Trophoblast cell (in vitro differentiated cells and primary cell): ENCODE measurements around the gene ATAT1.
A peak's percentile ranks its signal among the peaks of the same experiment; 100 is the strongest.
"Not testable (repeated sequence)": the region's sequence is repeated elsewhere in the genome, so short reads cannot be mapped to it uniquely, and the experiment has no call there.

Experiments
- DNase-seq, 2 donors: peaks; one replicate each; pipeline ENCODE4 v3.0.0-alpha.2; 2016
- H2AFZ ChIP-seq: 2 replicates; pipeline ENCODE4 v1.6.1; 2013; ENCODE audit warnings: low read length, moderate library complexity, mild to moderate bottlenecking; ENCODE audit not compliant: insufficient read depth, poor library complexity
- H2AK5ac ChIP-seq: 2 replicates; pipeline ENCODE4 v1.6.1; 2013; ENCODE audit warnings: mild to moderate bottlenecking, low read length
- H2BK120ac ChIP-seq: 2 replicates; pipeline ENCODE4 v1.6.1; 2013; ENCODE audit warnings: low read length, mild to moderate bottlenecking, moderate library complexity; ENCODE audit not compliant: insufficient read depth, poor library complexity
- H2BK12ac ChIP-seq: 2 replicates; pipeline ENCODE4 v1.6.1; 2013; ENCODE audit warnings: mild to moderate bottlenecking, low read length, moderate library complexity
- H2BK5ac ChIP-seq: 2 replicates; pipeline ENCODE4 v1.6.1; 2013; ENCODE audit warnings: low read length, low read depth, moderate library complexity, mild to moderate bottlenecking; ENCODE audit not compliant: poor library complexity
- H3K14ac ChIP-seq: 2 replicates; pipeline ENCODE4 v1.6.1; 2013; ENCODE audit warnings: mild to moderate bottlenecking, low read length
- H3K18ac ChIP-seq: 2 replicates; pipeline ENCODE4 v1.6.1; 2013; ENCODE audit warnings: mild to moderate bottlenecking, low read length
- H3K23ac ChIP-seq: 2 replicates; pipeline ENCODE4 v1.6.1; 2013; ENCODE audit warnings: low read length
- H3K27ac ChIP-seq: 2 replicates; pipeline ENCODE4 v1.5.1; 2013; ENCODE audit warnings: low read depth, mild to moderate bottlenecking, inconsistent platforms, low read length, moderate library complexity
- H3K27me3 ChIP-seq: 2 replicates; pipeline ENCODE4 v1.6.1; 2013; ENCODE audit warnings: inconsistent platforms, mild to moderate bottlenecking, low read length, moderate library complexity; ENCODE audit not compliant: insufficient read depth
- H3K36me3 ChIP-seq, 2 experiments: 1 replicate in 1 of 2; 2 replicates in 1 of 2; pipeline ENCODE4 v1.6.1; 2013; ENCODE audit warnings: low read length in 2 of 2, mild to moderate bottlenecking in 2 of 2, moderate library complexity in 1 of 2; ENCODE audit not compliant: insufficient read depth in 2 of 2, control insufficient read depth in 1 of 2
- H3K4ac ChIP-seq: 2 replicates; pipeline ENCODE4 v1.6.1; 2013; ENCODE audit warnings: low read depth, mild to moderate bottlenecking, low read length, moderate library complexity
- H3K4me1 ChIP-seq, 2 experiments: 1 replicate in 1 of 2; 2 replicates in 1 of 2; pipeline ENCODE4 v1.6.1; 2013; ENCODE audit warnings: low read length in 2 of 2, mild to moderate bottlenecking in 2 of 2, moderate library complexity in 1 of 2; ENCODE audit not compliant: insufficient read depth in 2 of 2, control insufficient read depth in 1 of 2
- H3K4me2 ChIP-seq: 2 replicates; pipeline ENCODE4 v1.6.1; 2013; ENCODE audit warnings: inconsistent platforms, mild to moderate bottlenecking, low read length, moderate library complexity
- H3K4me3 ChIP-seq: 2 replicates; pipeline ENCODE4 v1.5.1; 2013; ENCODE audit warnings: mild to moderate bottlenecking, low read depth, low read length, inconsistent platforms
- H3K79me1 ChIP-seq: one replicate; pipeline ENCODE4 v1.6.1; 2013; ENCODE audit warnings: low read length
- H3K79me2 ChIP-seq: 2 replicates; pipeline ENCODE4 v1.6.1; 2013; ENCODE audit warnings: low read length, mild to moderate bottlenecking; ENCODE audit not compliant: control insufficient read depth, insufficient read depth, poor library complexity
- H3K9ac ChIP-seq: 2 replicates; pipeline ENCODE4 v1.6.1; 2013; ENCODE audit warnings: mild to moderate bottlenecking, low read length
- H3K9me3 ChIP-seq: 2 replicates; pipeline ENCODE4 v1.6.1; 2013; ENCODE audit warnings: low read depth, mild to moderate bottlenecking, control low read depth, inconsistent platforms, low read length; ENCODE audit not compliant: insufficient read depth
- H4K12ac ChIP-seq: 2 replicates; pipeline ENCODE4 v1.6.1; 2013; ENCODE audit warnings: low read depth, mild to moderate bottlenecking, low read length, moderate library complexity
- H4K8ac ChIP-seq: 2 replicates; pipeline ENCODE4 v1.6.1; 2013; ENCODE audit warnings: low read depth, mild to moderate bottlenecking, low read length, moderate library complexity
- H4K91ac ChIP-seq: one replicate; pipeline ENCODE4 v1.6.1; 2013; ENCODE audit warnings: low read depth, mild to moderate bottlenecking, low read length, moderate library complexity
- WGBS: extraction: QIAGEN DNeasy Blood & Tissue Kit; methylation state at CpG from one replicate; pipeline ENCODE4 v1.1.7; 2013; ENCODE audit warnings: missing lambda C conversion rate; ENCODE audit not compliant: insufficient read length, insufficient coverage; ENCODE audit errors: extremely low coverage; 5-methylcytosine and 5-hydroxymethylcytosine counted together

Gene ATAT1

GRCh38 chr6:30590509-30590908 lies 36.2 kb upstream of the ATAT1 start:
- H3K79me2 ChIP-seq, result peaks cover 1% of the 10 kb centered on the region
- no peak overlapping the region for H3K9ac ChIP-seq
- H3K27ac ChIP-seq, result peak overlapping the region; percentile 89
- peak overlapping the region; percentile 28 for H2BK120ac ChIP-seq
- peak overlapping the region; percentile 75 for H2BK5ac ChIP-seq
- H2AFZ ChIP-seq, result no peak overlapping the region
- H4K12ac ChIP-seq, result no peak overlapping the region
- peaks cover 10% of the 10 kb centered on the region for H3K79me1 ChIP-seq
- peak overlapping the region; percentile 71 for H3K14ac ChIP-seq
- H4K8ac ChIP-seq, result peak overlapping the region; percentile 43
- peaks cover 19% of the 10 kb centered on the region in 2 experiments for H3K4me1 ChIP-seq
- no CpG with 5 or more reads among the region's 8 CpGs for WGBS
- H3K4me2 ChIP-seq, result peak overlapping the region; percentile 8
- DNase-seq, result no peak
- no peak overlapping the region for H3K4ac ChIP-seq
- H3K36me3 ChIP-seq, result peaks cover 53 to 64% of the 10 kb centered on the region in 2 experiments
- H2AK5ac ChIP-seq, result peak overlapping the region; percentile 6
- H3K9me3 ChIP-seq, result no peaks in the 10 kb centered on the region
- peak overlapping the region; percentile 27 for H3K18ac ChIP-seq
- H2BK12ac ChIP-seq, result peak overlapping the region; percentile 21
- no peak overlapping the region for H3K4me3 ChIP-seq
- H4K91ac ChIP-seq, result peak overlapping the region; percentile 78
- no peak overlapping the region for H3K23ac ChIP-seq
- no peaks in the 10 kb centered on the region for H3K27me3 ChIP-seq

DNA sequence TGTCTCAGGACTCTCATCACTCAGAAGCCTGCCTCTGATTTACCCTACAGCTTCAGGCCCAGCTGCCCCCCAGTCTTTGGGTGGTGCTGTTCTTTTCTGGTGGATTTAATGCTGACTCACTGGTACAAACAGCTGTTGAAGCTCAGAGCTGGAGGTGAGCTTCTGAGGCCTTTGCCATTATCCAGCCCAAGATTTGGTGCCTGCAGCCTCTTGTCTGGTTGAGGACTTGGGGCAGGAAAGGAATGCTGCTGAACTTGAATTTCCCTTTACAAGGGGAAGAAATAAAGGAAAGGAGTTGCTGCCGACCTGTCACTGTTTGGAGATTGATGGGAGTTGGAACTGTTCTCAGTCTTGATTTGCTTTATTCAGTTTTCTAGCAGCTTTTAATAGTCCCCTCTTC lies 35.7 kb upstream of the ATAT1 start:
- Histone ChIP-seq H2AK5ac (no peak overlapping the region), H3K9ac (no peak overlapping the region), H4K91ac (peak overlapping the region; percentile 78), H4K12ac (no peak overlapping the region), H3K14ac (no peak overlapping the region), H2BK120ac (no peak overlapping the region), H3K79me2 (peaks cover 1% of the 10 kb centered on the region), H3K27ac (peak overlapping the region; percentile 89), H3K18ac (no peak overlapping the region), H3K79me1 (peaks cover 10% of the 10 kb centered on the region), H3K23ac (no peak overlapping the region), H2BK5ac (peak overlapping the region; percentile 75), H3K9me3 (no peaks in the 10 kb centered on the region), H2AFZ (no peak overlapping the region), H3K4ac (no peak overlapping the region), H3K4me3 (no peak overlapping the region), H3K4me2 (peak overlapping the region; percentile 42), H3K4me1 (peaks cover 19% of the 10 kb centered on the region in 2 experiments), H2BK12ac (peak overlapping the region; percentile 21), H3K27me3 (no peaks in the 10 kb centered on the region), H3K36me3 (peaks cover 48 to 59% of the 10 kb centered on the region in 2 experiments), H4K8ac (no peak overlapping the region)
- WGBS, result no CpG with 5 or more reads among the region's 1 CpG
- DNase-seq, result peak; percentile 83 to 93

GRCh38 chr6:30592287-30592686 lies 34.4 kb upstream of the ATAT1 start:
- peak overlapping the region; percentile 89 for H3K27ac ChIP-seq
- H3K18ac ChIP-seq, result no peak overlapping the region
- WGBS, result no CpG with 5 or more reads among the region's 1 CpG

GRCh38 chr6:30597315-30598144 lies 29.1 kb upstream of the ATAT1 start:
- not testable (repeated sequence) for H3K14ac ChIP-seq, H2BK12ac ChIP-seq, H3K4ac ChIP-seq, H2AK5ac ChIP-seq, H4K12ac ChIP-seq, H3K27ac ChIP-seq, H3K4me2 ChIP-seq, H3K79me2 ChIP-seq, H3K9me3 ChIP-seq, H2BK120ac ChIP-seq, H3K23ac ChIP-seq, H3K18ac ChIP-seq, H3K9ac ChIP-seq, H3K4me3 ChIP-seq, H4K8ac ChIP-seq, H2AFZ ChIP-seq, H3K27me3 ChIP-seq, H2BK5ac ChIP-seq, H3K79me1 ChIP-seq, H3K4me1 ChIP-seq, H4K91ac ChIP-seq
- DNase-seq, result peak; percentile 87 to 95
- WGBS, result no CpG with 5 or more reads among the region's 15 CpGs
- H3K36me3 ChIP-seq, result peaks cover 30 to 36% of the 10 kb centered on the region in 2 experiments

More at GRCh38 chr6:30592287-30592686, 34.4 kb upstream of the ATAT1 start:
- Histone ChIP-seq H4K91ac (no peak overlapping the region), H4K8ac (no peak overlapping the region), H3K27me3 (no peaks in the 10 kb centered on the region), H2AFZ (no peak overlapping the region), H3K9ac (no peak overlapping the region), H3K4me3 (no peak overlapping the region), H3K23ac (no peak overlapping the region), H3K4me1 (peaks cover 19% of the 10 kb centered on the region in 2 experiments), H2BK120ac (no peak overlapping the region), H2BK12ac (no peak overlapping the region), H4K12ac (no peak overlapping the region), H3K36me3 (peaks cover 37 to 47% of the 10 kb centered on the region in 2 experiments), H3K4me2 (no peak overlapping the region), H3K79me1 (peaks cover 10% of the 10 kb centered on the region), H3K79me2 (peaks cover 1% of the 10 kb centered on the region), H2BK5ac (no peak overlapping the region), H3K9me3 (no peaks in the 10 kb centered on the region), H3K4ac (peak overlapping the region; percentile 24), H3K14ac (no peak overlapping the region), H2AK5ac (no peak overlapping the region)
- no peak for DNase-seq
